ENCODE data around the gene TRNT1. TPM values are rescaled to one million over a fixed set of nuclear protein-coding genes. Genes with fewer than 3 reads are reported as not detected.
A peak's percentile ranks its signal among the peaks of the same experiment; 100 is the strongest.

TRNT1 gene

GRCh38 chr3:3196148-3196861 lies 69.6 kb downstream of the TRNT1 start:
- Histone ChIP-seq H4K8ac (ENCODE audit: low read depth, low read length) (no peak overlapping the region), H2BK120ac (ENCODE audit: low read depth, low read length) (no peak overlapping the region), H3K4me1 (ENCODE audit: control insufficient read depth, low read depth, low read length) (peaks cover 2% of the 10 kb centered on the region), H2BK15ac (replicated peaks; ENCODE audit: low read depth) (no peak overlapping the region), H3K36me3 (ENCODE audit: control insufficient read depth, insufficient read depth, low read length) (no peaks in the 10 kb centered on the region), H2AK5ac (ENCODE audit: low read length) (no peak overlapping the region), H3K79me2 (ENCODE audit: control insufficient read depth, insufficient read depth, low read length) (no peaks in the 10 kb centered on the region), H3K27me3 (ENCODE audit: insufficient read depth, low read length, poor library complexity) (no peaks in the 10 kb centered on the region), H3K4me3 (ENCODE audit: low read length) (no peak overlapping the region), H3K4me2 (ENCODE audit: low read length) (no peak overlapping the region), H3K27ac (ENCODE audit: low read depth, low read length) (no peak overlapping the region), H3K56ac (ENCODE audit: low read length) (no peak overlapping the region), H3K4ac (ENCODE audit: low read depth, low read length) (no peak overlapping the region), H3K23ac (ENCODE audit: low read length) (no peak overlapping the region), H4K5ac (ENCODE audit: low read length) (no peak overlapping the region), H3K18ac (ENCODE audit: low read length) (no peak overlapping the region), H3K9ac (ENCODE audit: low read length) (no peak overlapping the region), H3K79me1 (ENCODE audit: low read length) (no peaks in the 10 kb centered on the region), H2BK5ac (ENCODE audit: low read length) (no peak overlapping the region)
- DNase-seq, result peak; percentile 48
- no CpG with 5 or more reads among the region's 6 CpGs for WGBS (ENCODE audit: extremely low coverage, insufficient coverage, low lambda C conversion rate)

Small RNA genes lying within 50 kb of the gene (small RNA-seq; reads per million reads assigned to genes)
- not detected for gene RF00416 (ENCODE audit: insufficient read depth)

Data from mesendoderm (in vitro differentiated cells).